Motor neuron (in vitro differentiated cells): ENCODE results near the gene LSM6. TPM values are rescaled to one million over a fixed set of nuclear protein-coding genes. Genes with fewer than 3 reads are reported as not detected.

Experiments
- ATAC-seq, 8 experiments: fragments of 200-7000 bp; cut with Tn5 transposase; replicated peaks in 6 of 8; 2 replicates each; pipeline ENCODE4 v1.8.0; 2021; ENCODE audit warnings: mild to moderate bottlenecking in 8 of 8, moderate library complexity in 8 of 8
- H3K27ac ChIP-seq, 2 donors: fragments of 250-450 bp; sonication (Bioruptor Pico); 2 replicates each; pipeline ENCODE4 v1.9.0; 2021; ENCODE audit warnings: antibody characterized with exemption in 2 of 2, mild to moderate bottlenecking in 2 of 2, moderate library complexity in 1 of 2
- H3K4me1 ChIP-seq, 2 donors: fragments of 250-450 bp; sonication (Bioruptor Pico); replicated peaks in 1 of 2; 2 replicates each; pipeline ENCODE4 v1.6.1; 2021; ENCODE audit warnings: antibody characterized with exemption in 2 of 2, mild to moderate bottlenecking in 2 of 2, moderate library complexity in 1 of 2
- H3K4me3 ChIP-seq, 5 donors: fragments of 250-450 bp; sonication (Bioruptor Pico); 2 replicates each; pipeline ENCODE4 v1.9.0; 2021; ENCODE audit warnings: antibody characterized with exemption in 5 of 5, mild to moderate bottlenecking in 5 of 5, moderate library complexity in 4 of 5
- WGBS, 10 experiments: fragments of 450-650 bp; shearing (Covaris generic); methylation state at CpG; one replicate each; pipeline ENCODE4 v1.0.0; 2022; 5-methylcytosine and 5-hydroxymethylcytosine counted together
- in situ Hi-C, 9 experiments: fragments of 400-800 bp; cut with MboI; loops; one replicate each; pipeline ENCODE4 v1.15.0; 2021; ENCODE audit warnings: low sequenced_read_pairs in 9 of 9, low pct_unique_long_range_greater_than_20kb in 2 of 9; ENCODE audit not compliant: unreplicated experiment in 9 of 9
- total RNA-seq, 8 experiments: library from RNA; unstranded; fragments of 300-600 nt; gene quantifications; 2 replicates each; pipeline versions ENCODE4 v1.2.3 to v1.2.4, GENCODE V29; 2022

LSM6 gene
- total RNA-seq, 8 experiments from 2014 or later: 37.8 to 76.7 (median 51.1) TPM

DNA sequence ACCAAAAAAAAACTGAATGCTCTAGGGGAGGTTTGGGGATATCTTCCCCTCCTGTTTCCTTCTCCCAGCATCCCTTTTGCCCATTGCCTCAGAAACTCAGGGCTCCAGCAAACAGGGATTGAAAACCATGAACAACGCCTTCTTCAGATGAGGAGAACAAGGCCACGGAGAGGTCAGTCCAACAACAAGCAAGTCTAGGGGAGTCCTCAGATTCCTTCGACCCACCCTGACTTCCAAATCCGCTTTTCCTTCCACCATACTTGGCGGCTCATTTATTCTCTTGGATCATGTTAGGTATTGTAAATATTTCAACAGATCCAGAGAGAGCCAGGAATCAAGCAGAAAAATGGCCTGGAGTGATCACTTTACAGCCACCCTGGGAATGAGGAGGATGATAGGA, 60.7 kb downstream of the LSM6 start:
- in situ Hi-C loops: no loop called here
- Histone ChIP-seq H3K27ac (no peak overlapping the region), H3K4me3 (no peak overlapping the region), H3K4me1 (peaks cover 11 to 15% of the 10 kb centered on the region in 2 donors)
- no peak for ATAC-seq
- WGBS, 10 experiments: 50 to 87% (median 76%) methylated on average over 2 to 5 of the region's 5 CpGs; no CpG with 5 or more reads in 2 of the 10 experiments

DNA sequence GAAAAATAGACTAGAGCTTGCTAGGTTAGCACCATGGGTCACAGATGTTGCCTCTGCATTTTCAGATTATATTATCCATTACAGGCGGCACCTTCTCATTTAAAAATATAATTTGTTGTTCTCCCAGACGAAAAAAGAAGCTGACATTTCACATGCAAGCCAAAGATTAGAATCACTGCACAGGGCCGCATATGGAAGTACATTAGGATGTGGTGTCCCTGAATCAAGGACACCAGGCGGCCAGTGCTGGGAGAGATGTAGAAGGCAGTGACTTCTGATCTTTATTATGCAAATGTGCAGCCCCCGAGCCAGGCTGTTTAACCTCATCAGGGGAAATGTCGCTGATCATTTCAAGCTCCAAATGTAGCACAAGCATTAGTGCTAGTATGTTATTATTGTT, 61.6 kb downstream of the LSM6 start:
- WGBS, 10 experiments: 20 to 100% (median 38%) methylated on average over 1 to 6 of the region's 6 CpGs; no CpG with 5 or more reads in 1 of the 10 experiments
- peak in 5 of 8 experiments; percentile 42 to 85 (median 73) for ATAC-seq

DNA sequence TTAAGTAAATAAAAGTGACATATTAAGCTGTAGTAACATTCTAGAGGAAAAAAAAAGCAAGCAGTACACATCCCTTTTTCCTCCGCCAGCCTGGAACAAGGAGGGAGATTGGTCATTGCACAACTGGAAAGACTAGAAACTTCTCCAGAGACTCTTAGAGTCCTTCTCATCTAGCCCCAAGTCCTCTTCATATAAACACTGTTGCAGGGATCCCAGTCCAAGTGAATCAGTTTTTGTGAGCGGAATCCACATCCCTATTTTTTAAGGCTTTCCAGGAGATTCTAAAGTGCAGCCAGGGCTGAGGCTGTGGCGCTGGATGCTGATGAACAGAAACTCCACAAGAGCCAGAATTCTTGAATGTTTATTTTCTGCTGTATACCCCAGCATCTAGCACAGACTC, 62.6 kb downstream of the LSM6 start:
- Histone ChIP-seq H3K27ac (no peak overlapping the region), H3K4me3 (no peak overlapping the region), H3K4me1 (peaks cover 15 to 22% of the 10 kb centered on the region in 2 donors)
- WGBS, 10 experiments: 70 to 100% (median 100%) methylated on average over 1 to 3 of the region's 3 CpGs; no CpG with 5 or more reads in 1 of the 10 experiments
- in situ Hi-C loops: no loop called here
- ATAC-seq: no peak

More for the DNA sequence above, 61.6 kb downstream of the LSM6 start:
- peak overlapping the region in 1 of 2 donors; percentile 61 for H3K27ac ChIP-seq
- no peak overlapping the region for H3K4me3 ChIP-seq
- in situ Hi-C loops: no loop called here
- peaks cover 15 to 18% of the 10 kb centered on the region in 2 donors for H3K4me1 ChIP-seq

Other genes starting within 250 kb of the LSM6 start
- 10 to 100 TPM; 13.8 to 40.6 (median 20.6) TPM for gene ZNF827, start 236.9 kb upstream of the LSM6 start, total RNA-seq
- gene REELD1, start 38.8 kb downstream of the LSM6 start, total RNA-seq: under 1 TPM in 2 of 8 experiments, not detected in 6; 0.13 to 0.43 TPM